ENCODE measurements around the gene IL9.

GRCh38 chr5:135880801-135881200 is 14.8 kb downstream of the IL9 start:
- TF ChIP-seq MYC (IDR thresholded peaks at IDR 0.05; ENCODE audit: low read depth, low read length) = no peak
- TF ChIP-seq, protein P1, sequence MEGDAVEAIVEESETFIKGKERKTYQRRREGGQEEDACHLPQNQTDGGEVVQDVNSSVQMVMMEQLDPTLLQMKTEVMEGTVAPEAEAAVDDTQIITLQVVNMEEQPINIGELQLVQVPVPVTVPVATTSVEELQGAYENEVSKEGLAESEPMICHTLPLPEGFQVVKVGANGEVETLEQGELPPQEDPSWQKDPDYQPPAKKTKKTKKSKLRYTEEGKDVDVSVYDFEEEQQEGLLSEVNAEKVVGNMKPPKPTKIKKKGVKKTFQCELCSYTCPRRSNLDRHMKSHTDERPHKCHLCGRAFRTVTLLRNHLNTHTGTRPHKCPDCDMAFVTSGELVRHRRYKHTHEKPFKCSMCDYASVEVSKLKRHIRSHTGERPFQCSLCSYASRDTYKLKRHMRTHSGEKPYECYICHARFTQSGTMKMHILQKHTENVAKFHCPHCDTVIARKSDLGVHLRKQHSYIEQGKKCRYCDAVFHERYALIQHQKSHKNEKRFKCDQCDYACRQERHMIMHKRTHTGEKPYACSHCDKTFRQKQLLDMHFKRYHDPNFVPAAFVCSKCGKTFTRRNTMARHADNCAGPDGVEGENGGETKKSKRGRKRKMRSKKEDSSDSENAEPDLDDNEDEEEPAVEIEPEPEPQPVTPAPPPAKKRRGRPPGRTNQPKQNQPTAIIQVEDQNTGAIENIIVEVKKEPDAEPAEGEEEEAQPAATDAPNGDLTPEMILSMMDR (IDR thresholded peaks at IDR 0.05; ENCODE audit: low read depth, low read length) = no peak
- TF ChIP-seq, protein P2, sequence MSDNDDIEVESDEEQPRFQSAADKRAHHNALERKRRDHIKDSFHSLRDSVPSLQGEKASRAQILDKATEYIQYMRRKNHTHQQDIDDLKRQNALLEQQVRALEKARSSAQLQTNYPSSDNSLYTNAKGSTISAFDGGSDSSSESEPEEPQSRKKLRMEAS (IDR thresholded peaks at IDR 0.05; ENCODE audit: low read depth, low read length) = no peak

Data from NB4 (cell line).